Dedifferentiated amniotic fluid mesenchymal stem cell (primary cell): ENCODE data around the gene STING1.
"Not testable (repeated sequence)": the region's sequence is repeated elsewhere in the genome, so short reads cannot be mapped to it uniquely, and the experiment has no call there.

Experiments
- DNase-seq: peaks from one replicate; pipeline ENCODE4 v3.0.0-alpha.2; 2016; ENCODE audit errors: extremely low spot score

Gene STING1

DNA sequence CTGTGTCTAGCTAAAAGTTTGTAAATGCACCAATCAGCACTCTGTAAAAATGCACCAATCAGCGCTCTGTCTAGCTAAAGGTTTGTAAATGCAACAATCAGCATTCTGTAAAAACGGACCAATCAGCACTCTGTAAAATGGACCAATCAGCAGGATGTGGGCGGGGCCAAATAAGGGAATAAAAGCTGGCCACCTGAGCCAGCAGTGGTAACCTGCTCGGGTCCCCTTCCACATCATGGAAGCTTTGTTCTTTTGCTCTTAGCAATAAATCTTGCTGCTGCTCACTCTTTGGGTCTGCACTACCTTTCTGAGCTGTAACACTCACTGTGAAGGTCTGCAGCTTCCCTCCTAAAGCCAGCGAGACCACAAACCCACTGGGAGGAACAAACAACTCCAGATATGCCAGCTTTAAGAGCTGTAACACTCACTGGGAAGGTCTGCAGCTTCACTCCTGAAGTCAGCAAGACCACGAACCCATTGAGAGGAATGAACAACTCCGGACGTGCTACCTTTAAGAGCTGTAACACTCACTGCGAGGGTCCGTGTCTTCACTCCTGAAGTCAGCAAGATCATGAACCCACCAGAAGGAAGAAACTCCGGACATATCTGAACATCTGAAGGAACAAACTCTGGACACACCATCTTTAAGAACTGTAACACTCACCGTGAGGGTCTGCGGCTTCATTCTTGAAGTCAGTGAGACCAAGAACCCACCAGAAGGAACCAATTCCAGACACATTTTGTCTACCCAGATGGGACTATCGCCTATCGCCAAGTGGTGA lies 20.7 kb upstream of the STING1 start:
- DNase-seq, result not testable (repeated sequence)

DNA sequence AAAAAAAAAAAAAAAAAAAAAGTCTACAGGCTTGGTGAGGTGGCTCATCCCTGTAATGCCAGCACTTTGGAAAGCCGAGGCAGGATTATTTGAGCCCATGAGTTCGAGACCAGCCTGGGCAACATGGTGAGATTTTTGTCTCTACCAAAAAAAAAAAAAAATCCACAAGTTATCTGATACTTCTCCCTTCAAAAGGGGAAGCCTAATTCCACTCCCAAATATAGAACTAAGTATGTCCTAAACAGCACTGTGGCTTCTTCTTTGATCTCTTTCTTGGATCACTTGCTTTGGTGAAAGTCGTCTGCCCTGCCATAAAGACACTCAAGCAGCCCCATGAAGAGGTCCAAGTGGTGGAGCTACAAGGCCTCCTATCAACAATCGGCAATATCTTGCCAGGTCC lies 18.8 kb upstream of the STING1 start:
- no peak for DNase-seq

- DNase-seq, result no peak
These were observed 13.3 kb upstream of the STING1 start for GRCh38 chr5:139495638-139496435.

GRCh38 chr5:139494832-139495231 lies 12.3 kb upstream of the STING1 start:
- no peak for DNase-seq

GRCh38 chr5:139494256-139494655 lies 11.7 kb upstream of the STING1 start:
- no peak for DNase-seq

DNA sequence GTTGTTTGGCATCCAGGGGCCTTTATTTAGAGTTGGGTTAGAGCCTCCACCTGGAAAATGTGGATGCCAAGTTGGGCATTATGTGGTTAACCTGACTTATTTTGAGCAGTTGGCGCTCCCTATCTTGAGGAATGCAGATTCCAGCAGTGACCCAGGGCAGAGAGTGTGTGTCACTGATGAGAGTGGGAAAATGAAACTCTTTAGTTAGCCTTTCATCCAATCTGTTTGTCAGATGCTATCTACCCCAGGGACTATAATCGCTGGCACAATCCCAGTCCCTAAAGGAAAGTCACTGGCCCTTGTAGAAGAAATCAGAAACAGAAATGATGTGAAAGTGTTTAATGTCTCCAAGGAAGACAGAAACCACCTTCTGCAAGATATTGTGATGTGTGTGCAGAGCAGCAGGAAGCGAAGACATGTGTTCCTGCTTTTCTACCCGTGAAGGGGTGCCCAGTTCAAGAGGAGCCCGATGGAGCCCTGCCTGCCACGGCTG lies 10.2 kb upstream of the STING1 start:
- DNase-seq, result peak; percentile 53

- no peak for DNase-seq
These were observed 5.7 kb upstream of the STING1 start for GRCh38 chr5:139488260-139488659.

DNA sequence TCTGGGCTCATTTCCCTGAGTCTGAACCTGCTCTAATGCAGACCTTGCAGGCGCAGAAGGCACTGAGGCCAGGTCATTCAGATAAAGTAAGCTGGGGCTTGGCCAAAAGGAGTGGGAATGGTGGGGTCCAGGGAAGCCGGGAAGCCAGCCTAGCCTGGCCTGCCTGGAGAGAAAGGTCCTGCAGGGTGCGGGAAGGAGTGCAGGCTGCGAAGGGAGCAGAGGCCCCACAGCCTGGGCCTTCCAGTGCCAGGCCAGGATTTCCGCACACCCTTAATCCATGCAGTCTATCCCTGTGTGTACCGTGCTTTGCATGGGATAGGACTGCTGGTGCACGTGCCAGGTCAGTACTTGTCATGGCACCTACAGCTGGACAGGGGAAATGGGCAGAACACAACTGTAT lies 3.6 kb upstream of the STING1 start:
- no peak for DNase-seq

DNA sequence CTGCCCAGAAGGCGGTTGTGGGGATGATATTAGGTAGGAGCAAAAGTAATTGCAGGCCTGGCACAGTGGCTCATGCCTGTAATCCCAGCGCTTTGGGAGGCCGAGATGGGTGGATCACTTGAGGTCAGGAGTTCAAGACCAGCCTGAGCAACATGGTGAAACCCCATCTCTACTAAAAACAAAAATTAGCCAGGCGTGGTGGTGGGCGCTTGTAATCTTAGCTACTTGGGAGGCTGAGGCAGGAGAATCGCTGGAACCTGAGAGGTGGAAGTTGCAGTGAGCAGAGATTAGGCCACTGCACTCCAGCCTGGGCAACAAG lies 291 bp upstream of the STING1 start:
- not testable (repeated sequence) for DNase-seq

DNA sequence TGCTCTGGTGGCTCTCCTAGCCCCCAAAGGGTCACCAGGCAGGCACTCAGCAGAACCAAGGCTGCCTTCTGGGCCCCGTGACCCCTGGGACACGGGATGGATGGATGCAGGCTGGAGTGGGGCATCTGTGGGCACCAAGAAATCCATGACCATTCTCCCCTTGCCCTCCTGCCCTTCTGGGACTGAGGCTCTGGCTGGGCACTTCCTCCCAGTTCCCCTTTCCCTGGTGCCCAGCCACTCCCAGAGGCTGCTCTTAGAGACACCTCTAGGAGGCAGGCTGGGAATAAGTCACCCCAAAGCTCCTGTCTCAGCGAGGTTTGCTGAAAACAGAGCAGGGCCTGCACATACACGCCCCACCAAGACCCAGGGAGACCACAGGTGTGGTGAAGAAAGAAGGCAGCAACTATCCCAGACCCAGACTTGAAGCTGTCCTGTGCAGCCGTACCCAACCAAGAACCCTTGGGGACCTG lies 943 bp downstream of the STING1 start:
- DNase-seq, result no peak

DNA sequence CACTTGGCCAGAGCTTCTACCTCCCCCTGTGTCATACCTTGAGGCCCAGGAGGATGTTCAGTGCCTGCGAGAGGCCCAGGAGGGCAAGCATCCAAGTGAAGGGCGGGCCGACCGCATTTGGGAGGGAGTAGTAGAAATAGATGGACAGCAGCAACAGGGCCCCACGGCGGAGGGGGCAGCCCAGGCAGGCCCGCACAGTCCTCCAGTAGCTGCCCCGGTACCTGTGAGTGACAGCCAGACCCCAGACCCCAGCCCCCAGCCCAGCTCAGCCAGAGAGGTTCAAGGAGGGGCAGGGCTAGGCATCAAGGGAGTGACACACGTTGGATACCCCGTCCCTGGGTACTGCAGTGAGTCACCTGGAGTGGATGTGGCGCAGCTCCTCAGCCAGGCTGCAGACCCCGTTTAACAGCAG lies 1.4 kb downstream of the STING1 start:
- no peak for DNase-seq

- not testable (repeated sequence) for DNase-seq
These were observed 2.8 kb downstream of the STING1 start for GRCh38 chr5:139479729-139480128.

- DNase-seq, result not testable (repeated sequence)
These were observed 3.7 kb downstream of the STING1 start for GRCh38 chr5:139478657-139479423.

- DNase-seq, result no peak
These were observed 6.5 kb downstream of the STING1 start for GRCh38 chr5:139475865-139476617.

- no peak for DNase-seq
These were observed 7.4 kb downstream of the STING1 start for GRCh38 chr5:139474890-139475791.

DNA sequence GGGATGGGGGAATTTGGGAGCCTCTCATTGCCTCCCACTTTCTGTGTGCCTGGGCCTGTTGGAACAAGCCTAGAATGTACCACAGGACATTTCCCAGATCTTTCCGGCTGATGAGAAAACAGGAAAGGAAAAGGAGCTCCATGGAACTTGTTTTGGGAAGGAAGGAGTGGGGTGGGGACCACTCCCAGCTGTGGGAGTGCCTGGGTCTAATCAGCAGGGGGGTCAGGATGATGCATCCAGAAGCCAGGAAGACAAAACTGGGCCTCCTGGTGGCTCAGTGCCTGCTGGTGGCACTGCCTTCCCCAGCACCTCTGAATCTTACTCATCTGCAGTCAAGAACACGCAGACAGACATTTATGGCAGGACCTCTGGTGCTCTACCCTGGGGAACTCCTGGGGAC lies 9.0 kb downstream of the STING1 start:
- no peak for DNase-seq

- no peak for DNase-seq
These were observed 9.5 kb downstream of the STING1 start for GRCh38 chr5:139473105-139473504.

DNA sequence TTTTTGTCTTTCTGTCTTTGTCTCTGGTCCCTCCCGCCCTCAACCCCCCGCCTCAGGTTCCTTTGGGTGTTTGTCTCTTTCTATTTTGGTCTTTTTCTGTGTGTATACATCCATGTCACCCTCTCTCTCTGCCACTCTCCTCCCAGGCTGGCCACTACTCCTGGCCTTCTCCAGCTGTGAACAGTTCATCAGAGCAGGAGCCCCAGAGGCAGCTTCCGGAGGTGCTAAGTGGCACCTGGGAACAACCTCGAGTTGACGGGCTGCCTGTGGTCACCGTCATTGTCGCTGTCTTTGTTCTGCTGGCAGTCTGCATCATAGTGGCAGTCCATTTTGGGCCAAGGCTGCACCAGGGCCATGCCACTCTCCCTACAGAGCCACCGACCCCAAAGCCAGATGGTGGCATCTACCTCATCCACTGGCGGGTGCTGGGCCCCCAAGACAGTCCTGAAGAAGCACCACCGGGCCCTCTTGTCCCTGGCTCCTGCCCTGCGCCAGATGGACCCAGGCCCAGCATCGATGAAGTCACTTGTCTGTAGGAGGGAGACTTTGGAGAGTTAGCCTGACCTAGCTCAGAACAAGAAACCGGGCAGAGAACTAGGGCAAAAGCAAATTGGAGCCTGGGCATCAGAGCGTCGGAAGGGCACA lies 10.1 kb downstream of the STING1 start:
- DNase-seq, result no peak

DNA sequence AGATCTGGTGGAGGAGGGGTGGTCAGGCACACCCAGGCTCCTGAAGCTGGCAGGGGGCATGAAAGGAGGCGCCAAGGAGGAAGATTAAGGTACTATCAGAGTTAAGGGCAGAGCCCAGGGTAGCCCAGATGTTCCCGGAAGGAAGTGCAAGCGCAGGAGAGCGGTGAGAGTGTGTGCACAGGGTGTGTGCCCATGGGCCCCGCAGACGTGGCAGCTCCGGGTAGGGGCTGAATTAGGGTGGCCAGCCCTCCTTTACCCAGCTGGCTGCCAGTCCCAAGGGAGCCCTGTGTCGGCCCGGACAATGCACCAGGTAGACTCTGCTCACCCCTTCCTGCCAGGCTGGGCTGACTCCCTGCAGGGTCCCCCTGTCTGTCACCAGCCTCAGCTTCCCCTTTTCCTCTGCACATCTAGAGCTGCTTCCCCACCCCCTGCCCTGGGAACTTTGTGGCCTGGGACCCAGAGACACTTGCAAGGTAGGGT lies 11.7 kb downstream of the STING1 start, which contains the start of gene SMIM33:
SMIM33 (plus strand) TSS at position 184 of the 480 bp plus-strand sequence; CDS start at position 302, 118 bp downstream.
- no peak for DNase-seq
